ENCODE measurements around the gene RBBP7. TPM values are rescaled to one million over a fixed set of nuclear protein-coding genes. Genes with fewer than 3 reads are reported as not detected.

The RBBP7 gene
- total and polyA plus RNA-seq, 8 donors = 29.1 to 90.0 (median 45.2) TPM

DNA sequence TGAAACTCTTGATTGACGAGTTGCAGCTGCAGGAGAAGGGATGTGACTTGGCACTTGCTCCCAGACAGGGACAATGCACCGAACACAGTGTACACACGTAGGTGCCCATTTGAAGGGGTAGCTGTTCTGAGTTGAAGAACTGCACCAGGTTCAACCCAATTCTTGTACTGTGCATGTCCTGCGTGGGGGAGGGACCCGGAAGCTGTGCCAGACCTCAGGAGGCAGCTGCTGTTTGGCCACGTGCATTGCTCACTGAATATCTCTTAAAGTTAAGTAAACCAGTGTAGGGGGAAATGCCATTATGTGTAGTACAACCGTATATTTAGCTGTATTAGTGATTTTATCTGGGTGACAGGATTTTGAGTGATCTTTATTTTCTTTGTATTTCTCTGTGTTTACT, 12.0 kb upstream of the RBBP7 start:
- Histone ChIP-seq H3K27ac (peak overlapping the region in 2 of 4 donors; percentile 48 to 70), H3K36me3 (no peaks in the 10 kb centered on the region), H3K9me3 (no peaks in the 10 kb centered on the region), H3K27me3 (peaks cover 0 to 9% (median 6%) of the 10 kb centered on the region in 4 donors), H3K4me1 (no peaks in the 10 kb centered on the region), H3K4me3 (peak overlapping the region in 2 of 4 donors; percentile 37 to 39)
- peak; percentile 81 to 86 (median 83) for ATAC-seq
- no peak for TF ChIP-seq CTCF (IDR thresholded peaks at IDR 0.05)
- peak in 4 of 6 donors; percentile 32 to 64 (median 45) for DNase-seq
- WGBS, 2 donors = 1 to 17% methylated on average over 7 of the region's 7 CpGs
- intact Hi-C loops (cut with DNase I) = loop anchor here in 2 of 3 donors (10.0 kb wide), 1 partner anchor 163 kb away; no protein-coding TSS in a partner anchor
- no peak for FAIRE-seq

DNA sequence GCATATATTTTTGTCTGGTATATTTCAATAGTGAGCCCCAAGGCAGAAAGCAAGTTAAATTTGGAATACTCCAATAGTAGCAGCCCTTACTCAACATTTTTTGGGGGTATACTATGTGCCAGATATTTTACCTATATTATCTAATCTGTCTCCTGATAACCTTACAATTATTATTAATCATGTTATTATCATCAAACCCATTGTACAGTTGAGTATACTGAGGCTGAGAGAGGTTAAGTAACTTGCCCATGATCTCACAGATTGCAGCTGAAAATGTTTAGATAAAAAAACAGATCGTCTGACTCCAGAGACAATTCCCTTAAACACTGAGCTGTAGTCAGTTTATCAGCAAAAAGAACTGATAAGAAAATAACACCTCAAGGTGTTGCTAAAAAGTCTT, 6.5 kb upstream of the RBBP7 start:
- no peak overlapping the region for H3K4me3 ChIP-seq
- no peaks in the 10 kb centered on the region for H3K9me3 ChIP-seq
- no peaks in the 10 kb centered on the region for H3K36me3 ChIP-seq
- WGBS, 2 donors = 17 to 24% methylated on average over 1 of the region's 1 CpG
- H3K4me1 ChIP-seq = no peaks in the 10 kb centered on the region
- peaks cover 0 to 25% (median 4%) of the 10 kb centered on the region in 4 donors for H3K27me3 ChIP-seq
- intact Hi-C loops (cut with DNase I) = no loop called here
- no peak for TF ChIP-seq CTCF (IDR thresholded peaks at IDR 0.05)
- no peak for ATAC-seq
- no peak overlapping the region for H3K27ac ChIP-seq
- FAIRE-seq = no peak
- DNase-seq = no peak

GRCh38 chrX:16874458-16875095, 4.4 kb upstream of the RBBP7 start:
- no peak for DNase-seq
- Histone ChIP-seq H3K27ac (no peak overlapping the region), H3K27me3 (peaks cover 0 to 25% (median 0%) of the 10 kb centered on the region in 4 donors), H3K9me3 (no peaks in the 10 kb centered on the region), H3K36me3 (no peaks in the 10 kb centered on the region), H3K4me1 (no peaks in the 10 kb centered on the region), H3K4me3 (no peak overlapping the region)
- FAIRE-seq = peak; percentile 61
- ATAC-seq = no peak
- intact Hi-C loops (cut with DNase I) = no loop called here
- 66% methylated on average over 5 of the region's 5 CpGs for WGBS, 2 donors
- TF ChIP-seq CTCF (IDR thresholded peaks at IDR 0.05) = no peak

DNA sequence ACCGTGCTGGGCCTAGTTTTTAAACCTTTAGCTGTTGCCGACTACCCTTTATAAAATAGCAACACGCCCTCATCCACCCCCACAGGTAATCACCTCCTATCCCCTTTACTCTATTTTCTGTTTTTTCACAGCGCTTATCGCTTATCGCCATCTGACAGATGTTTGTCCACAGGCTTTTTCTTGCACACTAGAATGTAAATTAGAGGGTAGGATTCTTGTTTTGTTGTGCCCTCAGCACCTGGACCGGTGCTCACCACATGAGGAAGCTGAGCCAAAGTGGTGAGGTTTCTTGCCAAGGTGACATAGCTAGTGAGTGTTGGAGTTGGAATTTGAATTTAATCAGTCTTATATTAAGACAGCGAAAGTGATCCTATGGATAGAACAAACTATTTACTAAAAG, 2.9 kb upstream of the RBBP7 start:
- intact Hi-C loops (cut with DNase I) = no loop called here
- DNase-seq = no peak

More for the DNA sequence above, 2.9 kb upstream of the RBBP7 start:
- WGBS, 2 donors = 78 to 81% methylated on average over 8 of the region's 8 CpGs
- no peaks in the 10 kb centered on the region for H3K36me3 ChIP-seq
- H3K27me3 ChIP-seq = peaks cover 0 to 25% (median 0%) of the 10 kb centered on the region in 4 donors
- H3K27ac ChIP-seq = no peak overlapping the region
- TF ChIP-seq CTCF (IDR thresholded peaks at IDR 0.05) = no peak
- ATAC-seq (no peak), FAIRE-seq (no peak)
- H3K9me3 ChIP-seq = no peaks in the 10 kb centered on the region
- peaks cover 0 to 4% (median 0%) of the 10 kb centered on the region in 3 donors for H3K4me1 ChIP-seq
- no peak overlapping the region for H3K4me3 ChIP-seq
